Keratinocyte (primary cell): ENCODE results near the gene NDUFV1.

Experiments
- EZH2 ChIP-seq: IDR thresholded peaks from one replicate; pipeline ENCODE4 v1.6.1; 2012; ENCODE audit warnings: inconsistent platforms, mild to moderate bottlenecking, low read length, moderate library complexity
- TF ChIP-seq, protein P1 (sequence below), 3 experiments: IDR thresholded peaks in 1 of 3; conservative IDR thresholded peaks in 1 of 3; optimal IDR thresholded peaks in 1 of 3; 2 replicates in 2 of 3; 3 replicates in 1 of 3; pipeline versions ENCODE3 to v1.5.1; 2011; ENCODE audit warnings: low read length in 3 of 3, mild to moderate bottlenecking in 3 of 3, moderate library complexity in 2 of 3, control low read depth in 1 of 3, inconsistent platforms in 1 of 3; ENCODE audit not compliant: insufficient read depth in 2 of 3; ENCODE audit errors: extremely low read depth in 1 of 3

DNA sequence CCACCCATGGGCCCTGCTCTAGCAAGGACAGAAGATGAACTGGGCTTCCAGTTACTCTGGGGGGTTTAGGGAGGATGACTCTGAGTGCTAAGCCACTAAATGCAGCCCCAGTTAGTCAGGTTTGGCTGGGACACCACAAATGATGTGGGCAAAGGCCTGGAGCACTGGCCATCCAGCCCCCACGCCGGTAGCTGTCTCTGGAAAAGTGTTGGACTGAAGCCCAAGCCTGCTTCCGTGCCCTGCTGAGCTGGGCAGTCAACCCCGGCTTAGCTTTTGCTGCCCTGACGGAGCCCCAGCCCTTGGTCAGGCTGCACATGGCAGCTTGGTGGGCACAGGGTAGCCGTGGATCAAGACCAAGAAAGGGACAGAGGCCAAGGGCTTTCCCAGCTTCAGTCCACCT, 28.8 kb upstream of the NDUFV1 start:
- TF ChIP-seq, protein P1, sequence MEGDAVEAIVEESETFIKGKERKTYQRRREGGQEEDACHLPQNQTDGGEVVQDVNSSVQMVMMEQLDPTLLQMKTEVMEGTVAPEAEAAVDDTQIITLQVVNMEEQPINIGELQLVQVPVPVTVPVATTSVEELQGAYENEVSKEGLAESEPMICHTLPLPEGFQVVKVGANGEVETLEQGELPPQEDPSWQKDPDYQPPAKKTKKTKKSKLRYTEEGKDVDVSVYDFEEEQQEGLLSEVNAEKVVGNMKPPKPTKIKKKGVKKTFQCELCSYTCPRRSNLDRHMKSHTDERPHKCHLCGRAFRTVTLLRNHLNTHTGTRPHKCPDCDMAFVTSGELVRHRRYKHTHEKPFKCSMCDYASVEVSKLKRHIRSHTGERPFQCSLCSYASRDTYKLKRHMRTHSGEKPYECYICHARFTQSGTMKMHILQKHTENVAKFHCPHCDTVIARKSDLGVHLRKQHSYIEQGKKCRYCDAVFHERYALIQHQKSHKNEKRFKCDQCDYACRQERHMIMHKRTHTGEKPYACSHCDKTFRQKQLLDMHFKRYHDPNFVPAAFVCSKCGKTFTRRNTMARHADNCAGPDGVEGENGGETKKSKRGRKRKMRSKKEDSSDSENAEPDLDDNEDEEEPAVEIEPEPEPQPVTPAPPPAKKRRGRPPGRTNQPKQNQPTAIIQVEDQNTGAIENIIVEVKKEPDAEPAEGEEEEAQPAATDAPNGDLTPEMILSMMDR (optimal IDR thresholded peaks at IDR 0.05 in 1 of 3, IDR thresholded peaks at IDR 0.05 in 1 of 3, conservative IDR thresholded peaks at IDR 0.05 in 1 of 3; ENCODE audit: extremely low read depth in 1 of 3, insufficient read depth in 2 of 3, low read length in 3 of 3), result no peak
- no peak for TF ChIP-seq EZH2
